Measurements from ENCODE around the gene GP1BA. TPM values are rescaled to one million over a fixed set of nuclear protein-coding genes. Genes with fewer than 3 reads are reported as not detected.
A peak's percentile ranks its signal among the peaks of the same experiment; 100 is the strongest.

Gene GP1BA
- total and polyA plus RNA-seq, 10 of the 15 experiments (the other 5 are each of a cell fraction or from before 2014, with no cell fraction given), result 0.04 to 0.67 (median 0.28) TPM; not detected in 1

DNA sequence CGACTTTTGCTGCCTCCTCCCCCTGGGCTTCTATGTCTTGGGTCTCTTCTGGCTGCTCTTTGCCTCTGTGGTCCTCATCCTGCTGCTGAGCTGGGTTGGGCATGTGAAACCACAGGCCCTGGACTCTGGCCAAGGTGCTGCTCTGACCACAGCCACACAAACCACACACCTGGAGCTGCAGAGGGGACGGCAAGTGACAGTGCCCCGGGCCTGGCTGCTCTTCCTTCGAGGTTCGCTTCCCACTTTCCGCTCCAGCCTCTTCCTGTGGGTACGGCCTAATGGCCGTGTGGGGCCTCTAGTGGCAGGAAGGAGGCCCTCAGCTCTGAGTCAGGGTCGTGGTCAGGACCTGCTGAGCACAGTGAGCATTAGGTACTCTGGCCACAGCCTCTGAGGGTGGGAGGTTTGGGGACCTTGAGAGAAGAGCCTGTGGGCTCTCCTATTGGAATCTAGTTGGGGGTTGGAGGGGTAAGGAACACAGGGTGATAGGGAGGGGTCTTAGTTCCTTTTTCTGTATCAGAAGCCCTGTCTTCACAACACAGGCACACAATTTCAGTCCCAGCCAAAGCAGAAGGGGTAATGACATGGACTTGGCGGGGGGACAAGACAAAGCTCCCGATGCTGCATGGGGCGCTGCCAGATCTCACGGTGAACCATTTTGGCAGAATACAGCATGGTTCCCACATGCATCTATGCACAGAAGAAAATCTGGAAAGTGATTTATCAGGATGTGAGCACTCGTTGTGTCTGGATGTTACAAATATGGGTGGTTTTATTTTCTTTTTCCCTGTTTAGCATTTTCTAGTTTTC lies 2.3 kb downstream of the GP1BA start (continued):
- TF ChIP-seq RELB (IDR thresholded peaks at IDR 0.05; ENCODE audit: low read depth) (no peak), BACH1 (IDR thresholded peaks at IDR 0.05; ENCODE audit: borderline replicate concordance) (no peak), SIX5 (IDR thresholded peaks at IDR 0.05; ENCODE audit: low read depth, low read length, severe bottlenecking) (no peak), CBX3 (IDR thresholded peaks at IDR 0.05; ENCODE audit: borderline replicate concordance, low read depth) (no peak), GATAD2B (conservative IDR thresholded peaks at IDR 0.05; ENCODE audit: low read depth) (peak; percentile 28; the same call in 1 of the 2 replicates), ZBED1 (IDR thresholded peaks at IDR 0.05; ENCODE audit: borderline replicate concordance) (no peak), BCLAF1 (IDR thresholded peaks at IDR 0.05) (no peak), WRNIP1 (IDR thresholded peaks at IDR 0.05; ENCODE audit: borderline replicate concordance, low read depth, low read length) (no peak), ZSCAN29 (IDR thresholded peaks at IDR 0.05) (no peak), POLR2AphosphoS2 (IDR thresholded peaks at IDR 0.05; ENCODE audit: low read depth, low read length) (peak; percentile 57; the same call in 1 of the 2 replicates), RFX5 (IDR thresholded peaks at IDR 0.05; ENCODE audit: low read depth, low read length) (no peak), E2F4 (IDR thresholded peaks at IDR 0.05; ENCODE audit: low read depth, low read length) (no peak), RAD21 (IDR thresholded peaks at IDR 0.05; ENCODE audit: insufficient read depth, low read depth, low read length) (peak; percentile 24; the same call in 1 of the 2 replicates), KDM1A (IDR thresholded peaks at IDR 0.05; ENCODE audit: borderline replicate concordance) (no peak), EGR1 (IDR thresholded peaks at IDR 0.05; ENCODE audit: borderline replicate concordance in 1 of 2, low read depth in 2 of 2, low read length in 2 of 2) (no peak; a peak in 1 of 3 replicates)
- TF ChIP-seq, protein P1, sequence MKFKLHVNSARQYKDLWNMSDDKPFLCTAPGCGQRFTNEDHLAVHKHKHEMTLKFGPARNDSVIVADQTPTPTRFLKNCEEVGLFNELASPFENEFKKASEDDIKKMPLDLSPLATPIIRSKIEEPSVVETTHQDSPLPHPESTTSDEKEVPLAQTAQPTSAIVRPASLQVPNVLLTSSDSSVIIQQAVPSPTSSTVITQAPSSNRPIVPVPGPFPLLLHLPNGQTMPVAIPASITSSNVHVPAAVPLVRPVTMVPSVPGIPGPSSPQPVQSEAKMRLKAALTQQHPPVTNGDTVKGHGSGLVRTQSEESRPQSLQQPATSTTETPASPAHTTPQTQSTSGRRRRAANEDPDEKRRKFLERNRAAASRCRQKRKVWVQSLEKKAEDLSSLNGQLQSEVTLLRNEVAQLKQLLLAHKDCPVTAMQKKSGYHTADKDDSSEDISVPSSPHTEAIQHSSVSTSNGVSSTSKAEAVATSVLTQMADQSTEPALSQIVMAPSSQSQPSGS (IDR thresholded peaks at IDR 0.05; ENCODE audit: low read length), result no peak
